Stimulated activated CD8-positive, alpha-beta memory T cell treated with anti-CD3 and anti-CD28 coated beads, Interleukin-4, amount 100 ng/mL, for 48 hours (primary cell): ENCODE measurements around the gene AGPAT1.
A peak's percentile ranks its signal among the peaks of the same experiment; 100 is the strongest.

Experiments used
- DNase-seq: peaks from one replicate; pipeline ENCODE4 v3.0.0-alpha.2; 2020

AGPAT1 gene

GRCh38 chr6:32167761-32168262, 8.1 kb downstream of the AGPAT1 start:
- no peak for DNase-seq

- DNase-seq = no peak
These were observed 8.6 kb downstream of the AGPAT1 start for GRCh38 chr6:32167154-32167760.

GRCh38 chr6:32166411-32167061, 9.3 kb downstream of the AGPAT1 start:
- DNase-seq = peak; percentile 33

GRCh38 chr6:32164295-32164694, 11.6 kb downstream of the AGPAT1 start, which contains the start of gene EGFL8:
Gene EGFL8 (plus strand): TSS chr6:32164595. CDS start chr6:32166166, 1,571 bp downstream.
- no peak for DNase-seq

GRCh38 chr6:32163559-32164258, 12.2 kb downstream of the AGPAT1 start:
- no peak for DNase-seq

- no peak for DNase-seq
These were observed 17.8 kb downstream of the AGPAT1 start for GRCh38 chr6:32158052-32158451.

GRCh38 chr6:32156891-32157290, 19.0 kb downstream of the AGPAT1 start:
- no peak for DNase-seq

GRCh38 chr6:32154514-32155161, 21.2 kb downstream of the AGPAT1 start:
- DNase-seq = peak; percentile 68

GRCh38 chr6:32153564-32154513, 22.0 kb downstream of the AGPAT1 start, which contains the start of gene PPT2:
Gene PPT2 (plus strand): TSS chr6:32154141. CDS start chr6:32154595, 454 bp downstream.
- DNase-seq = peak; percentile 90

- DNase-seq = no peak
These were observed 22.9 kb downstream of the AGPAT1 start for GRCh38 chr6:32152769-32153563.

GRCh38 chr6:32151863-32152768, 23.8 kb downstream of the AGPAT1 start, which contains the start of gene PRRT1:
Gene PRRT1 (minus strand): TSS chr6:32151939. CDS start chr6:32151827, 112 bp downstream.
- DNase-seq = no peak

GRCh38 chr6:32151181-32151862, 24.6 kb downstream of the AGPAT1 start:
- DNase-seq = no peak

- no peak for DNase-seq
These were observed 25.7 kb downstream of the AGPAT1 start for GRCh38 chr6:32149932-32150870.

GRCh38 chr6:32149092-32149755, 26.7 kb downstream of the AGPAT1 start:
- DNase-seq = no peak

GRCh38 chr6:32148289-32149091, 27.4 kb downstream of the AGPAT1 start:
- DNase-seq = peak; percentile 86

GRCh38 chr6:32147401-32148132, 28.3 kb downstream of the AGPAT1 start:
- no peak for DNase-seq
